Kidney capillary endothelial cell (primary cell): ENCODE data around the gene FILIP1L.

ENCODE experiments used
- DNase-seq: peaks from one replicate; pipeline ENCODE4 v3.0.0-alpha.2; 2018; ENCODE audit warnings: low spot score

Gene FILIP1L

DNA sequence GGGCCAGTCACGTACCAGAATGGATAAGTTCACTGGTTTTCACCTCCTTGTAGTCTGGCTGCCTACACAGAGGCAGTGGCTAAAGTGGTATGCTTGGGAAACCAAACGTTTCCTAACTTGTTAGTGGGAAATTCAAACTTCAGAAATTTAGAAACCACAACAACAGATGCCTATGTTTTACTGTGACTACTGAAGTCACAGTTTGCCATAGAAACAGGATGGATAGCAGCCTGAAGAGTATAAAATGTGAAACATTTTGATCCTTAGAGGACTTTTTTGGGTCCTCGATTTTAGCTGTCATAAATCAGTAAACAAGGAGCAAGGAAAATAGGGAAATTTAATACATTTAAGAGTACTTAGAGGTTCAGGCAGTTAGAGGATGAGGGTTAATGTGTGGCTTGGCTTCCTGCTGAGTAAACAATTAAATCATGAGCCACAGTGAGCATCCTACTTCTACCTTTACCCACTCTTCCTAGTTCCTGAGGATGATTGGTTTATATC is 248.0 kb downstream of the FILIP1L start:
- DNase-seq: no peak

- no peak for DNase-seq
These were observed 249.0 kb downstream of the FILIP1L start for GRCh38 chr3:99865321-99865720.

DNA sequence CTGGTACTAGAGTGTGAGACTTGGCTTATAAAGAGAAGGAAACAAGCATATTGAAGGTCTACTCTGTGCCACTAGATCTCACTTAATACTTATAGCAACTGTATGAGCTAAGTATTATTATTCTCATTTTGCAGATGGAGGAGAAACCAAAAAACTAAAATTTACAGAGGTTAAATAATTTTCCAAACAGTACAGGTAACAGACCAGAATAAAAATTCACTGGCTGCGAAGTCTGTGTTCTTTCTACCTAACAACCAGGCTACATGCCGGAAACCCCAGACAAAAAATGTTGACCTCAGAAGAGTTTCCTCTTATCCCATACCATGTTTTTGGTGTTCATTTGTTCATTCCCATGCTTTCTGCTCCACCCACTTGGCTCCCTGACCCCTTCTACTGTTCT is 250.0 kb downstream of the FILIP1L start:
- DNase-seq: no peak

DNA sequence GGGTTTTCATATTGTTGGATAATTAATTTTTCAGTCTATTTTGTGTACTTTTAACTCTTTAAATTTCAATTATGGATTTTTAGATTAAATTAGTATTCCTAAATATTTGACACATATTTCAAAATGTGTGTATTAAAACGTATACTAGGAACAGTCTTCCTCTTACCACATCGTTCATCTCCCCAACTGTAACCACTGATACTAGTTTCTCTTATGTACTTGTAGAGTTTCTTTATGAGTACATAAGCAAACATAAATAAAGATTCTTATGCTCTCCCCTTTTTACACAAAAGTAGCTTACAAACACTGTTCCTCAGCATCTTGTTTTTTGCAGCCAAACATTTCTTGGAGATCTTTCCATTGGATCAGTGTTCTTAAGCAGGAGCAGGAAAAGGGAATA is 250.7 kb downstream of the FILIP1L start:
- DNase-seq: no peak

DNA sequence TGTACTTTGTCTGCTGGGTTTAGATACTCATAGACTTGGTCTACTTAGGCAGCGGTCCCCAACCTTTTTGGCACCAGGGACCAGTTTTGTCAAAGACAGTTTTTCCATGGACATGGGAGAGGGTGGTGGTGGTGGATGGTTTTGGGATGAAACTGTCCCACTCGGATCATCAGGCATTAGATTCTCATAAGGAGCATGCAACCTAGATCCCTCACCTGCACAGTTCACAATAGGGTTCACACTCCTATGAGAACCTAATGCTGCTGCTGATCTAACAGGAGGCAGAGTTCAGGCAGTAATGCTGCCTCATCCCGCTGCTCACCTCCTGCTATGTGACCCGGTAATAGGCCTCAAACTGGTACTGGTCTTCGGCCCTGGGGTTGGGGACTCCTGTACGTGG is 251.3 kb downstream of the FILIP1L start:
- DNase-seq: no peak

DNA sequence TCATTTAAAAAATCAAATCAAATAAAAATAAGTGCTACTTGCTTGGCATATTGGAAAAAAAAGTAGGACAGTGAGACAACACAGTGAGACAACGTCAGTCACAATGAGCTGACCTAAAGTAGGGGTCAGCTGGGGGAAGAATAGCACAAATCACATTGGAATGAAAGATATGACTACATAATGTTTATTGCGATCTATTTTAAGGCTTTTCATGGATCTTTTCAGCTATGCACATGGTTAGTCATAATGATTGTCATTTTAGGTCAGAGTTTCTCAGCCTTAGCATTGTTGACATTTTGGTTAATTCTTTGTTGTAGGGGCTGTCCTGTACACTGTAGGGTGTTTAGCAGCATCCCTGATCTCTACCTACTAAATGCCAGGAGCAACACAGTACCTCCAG is 252.1 kb downstream of the FILIP1L start:
- peak; percentile 53 for DNase-seq

DNA sequence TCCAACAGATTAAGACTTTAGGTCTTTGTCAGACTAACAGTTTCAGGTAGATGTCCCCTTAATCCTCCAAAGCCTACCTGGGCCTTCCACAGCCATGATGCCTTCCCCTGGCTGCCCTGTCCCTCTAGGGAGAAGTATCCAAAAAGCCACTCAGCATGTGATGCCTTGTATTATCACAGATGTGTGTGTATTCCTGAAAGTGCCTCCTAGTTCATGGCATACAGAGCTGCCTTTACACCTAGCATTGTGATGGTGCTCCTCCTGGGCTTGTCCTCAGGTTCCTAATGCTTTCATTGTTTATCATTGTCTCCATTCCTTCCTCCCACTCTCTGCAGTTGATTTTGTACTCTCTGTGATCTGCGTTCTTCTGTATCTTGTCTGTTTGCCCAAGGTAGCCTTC is 253.1 kb downstream of the FILIP1L start:
- DNase-seq: no peak

GRCh38 chr3:99859825-99860224 is 254.5 kb downstream of the FILIP1L start:
- no peak for DNase-seq

DNA sequence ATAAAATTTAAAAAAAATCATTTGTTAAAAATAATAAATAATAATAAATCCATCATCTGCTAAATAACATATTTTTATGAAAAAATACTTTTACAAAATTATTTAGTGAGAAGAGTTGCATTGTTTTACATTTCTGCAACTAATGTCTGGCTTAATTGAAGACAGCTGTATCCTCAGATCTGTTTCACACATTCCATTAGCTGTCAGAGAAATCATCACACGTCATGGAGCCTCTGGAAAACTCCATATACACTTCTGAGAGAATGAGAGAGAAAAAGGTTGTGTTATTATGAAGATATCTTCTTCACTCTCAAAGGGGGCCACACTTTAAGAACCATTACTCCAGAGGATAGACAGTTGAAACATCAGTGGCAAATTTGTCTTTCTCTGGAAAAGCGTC is 255.8 kb downstream of the FILIP1L start:
- no peak for DNase-seq

GRCh38 chr3:99857278-99857677 is 257.0 kb downstream of the FILIP1L start:
- DNase-seq: no peak

DNA sequence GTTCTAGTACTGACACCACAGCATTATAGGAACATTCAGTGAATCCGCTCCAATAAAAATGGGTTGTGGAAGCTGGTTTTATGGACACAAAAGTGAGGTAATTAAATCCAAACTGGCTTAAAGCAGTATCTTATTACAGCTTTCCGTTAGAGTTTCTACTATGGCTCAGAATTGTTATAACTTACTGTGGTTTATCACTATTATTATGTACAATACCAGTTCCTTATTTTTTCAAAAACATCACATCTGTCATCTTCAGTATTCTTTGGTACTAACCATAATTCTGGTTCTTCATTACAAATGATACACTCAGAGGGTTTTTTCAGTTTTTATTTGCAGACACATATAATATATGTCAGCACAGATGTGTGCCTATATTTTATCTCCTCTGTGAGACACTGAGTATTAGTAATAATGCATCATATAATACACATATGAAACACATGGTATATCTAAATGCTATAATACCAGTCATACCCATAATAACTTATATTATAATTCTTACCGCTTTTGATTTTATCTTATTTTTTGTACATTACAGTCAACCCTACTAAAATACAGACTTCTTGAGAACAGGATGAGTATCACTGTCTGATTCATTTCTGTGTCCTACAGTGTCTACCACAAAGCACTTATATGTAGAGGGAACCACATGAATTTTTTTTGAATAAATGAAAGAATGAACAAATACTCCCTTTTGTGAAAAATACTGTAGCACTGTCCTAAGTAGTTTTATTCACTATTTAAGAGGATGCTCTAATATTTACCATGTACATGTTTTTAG is 257.7 kb downstream of the FILIP1L start:
- no peak for DNase-seq

GRCh38 chr3:99855900-99856299 is 258.4 kb downstream of the FILIP1L start:
- no peak for DNase-seq

DNA sequence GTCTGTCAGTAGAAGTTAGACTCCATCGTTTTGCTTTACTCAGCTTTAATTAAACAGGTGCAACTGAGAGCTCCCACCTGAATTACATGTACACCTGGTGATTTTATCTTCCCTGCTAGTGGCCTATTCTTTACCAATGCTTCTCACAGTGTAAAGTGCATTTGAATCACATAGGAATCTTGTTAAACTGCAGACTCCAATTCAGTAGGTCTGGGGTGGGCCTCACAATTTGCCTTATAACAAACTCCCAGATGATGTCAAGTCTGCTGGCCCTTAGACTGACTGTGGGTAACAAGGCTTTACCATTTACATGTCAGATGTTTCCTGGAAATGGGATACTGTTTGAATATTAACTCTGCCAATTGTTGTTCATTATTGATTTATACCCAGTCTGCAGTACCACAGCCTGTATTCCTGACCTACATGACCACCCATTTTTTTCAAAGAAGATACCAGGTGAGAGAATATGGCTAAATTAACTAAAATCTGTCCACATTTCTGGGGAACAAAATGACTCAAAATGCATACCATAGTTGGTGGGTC is 259.5 kb downstream of the FILIP1L start:
- no peak for DNase-seq

DNA sequence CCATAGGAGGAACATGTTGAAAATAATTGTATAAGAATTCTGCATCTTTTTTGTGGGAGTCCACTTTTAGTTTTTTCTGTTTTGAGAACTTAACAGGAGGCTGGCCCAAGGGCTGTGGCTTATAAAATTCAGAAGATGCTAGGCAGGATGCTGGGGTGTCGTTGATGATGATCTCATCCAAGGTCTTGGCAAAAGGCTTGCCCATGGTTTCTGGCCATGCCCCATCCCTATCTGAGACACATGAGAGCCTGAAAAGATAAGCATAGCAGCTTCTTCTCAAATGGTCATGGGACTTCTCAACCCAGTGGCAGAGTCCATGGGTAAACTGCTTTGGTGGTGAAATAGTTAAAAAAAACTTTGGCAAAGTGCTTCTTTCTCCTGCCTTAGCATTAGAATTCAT is 261.4 kb downstream of the FILIP1L start:
- DNase-seq: no peak

DNA sequence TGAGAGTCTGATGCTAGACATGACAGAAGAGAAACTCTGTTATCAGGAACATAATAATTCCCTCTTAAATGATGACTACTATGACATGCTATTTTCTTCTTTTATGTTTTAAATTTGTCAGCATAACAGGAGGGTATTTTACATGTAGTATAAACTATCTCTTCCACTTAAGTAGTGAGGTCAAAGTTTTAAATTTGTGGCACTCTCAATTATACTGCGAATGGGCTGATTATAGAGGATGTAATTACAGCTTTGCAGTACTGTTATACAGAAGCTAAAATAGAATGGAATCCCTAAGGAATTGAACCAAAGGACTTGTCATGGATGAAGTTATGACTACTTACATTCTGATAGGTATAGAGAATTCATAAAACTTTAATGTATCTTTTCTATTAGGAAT is 262.3 kb downstream of the FILIP1L start:
- no peak for DNase-seq

DNA sequence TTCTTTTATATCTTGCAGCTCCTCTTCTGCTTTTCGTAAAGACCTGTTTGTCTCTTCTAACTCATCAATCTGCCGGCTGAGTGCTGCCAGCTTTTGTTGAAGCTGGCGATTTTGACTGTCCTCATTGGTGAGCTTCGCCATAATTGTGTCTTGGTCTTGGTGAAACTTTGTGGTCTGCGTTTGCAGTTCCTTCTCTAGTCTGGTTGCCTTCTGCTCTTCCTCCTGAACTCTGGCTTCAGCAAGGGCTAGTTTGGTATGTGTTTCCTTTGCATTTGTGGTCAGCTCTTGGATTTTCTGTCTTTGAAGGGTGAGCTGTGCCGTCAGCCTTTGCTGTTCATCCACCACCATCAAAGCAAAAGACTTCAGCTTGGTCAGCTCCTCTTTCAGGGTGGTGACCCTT is 263.7 kb downstream of the FILIP1L start:
- DNase-seq: no peak

DNA sequence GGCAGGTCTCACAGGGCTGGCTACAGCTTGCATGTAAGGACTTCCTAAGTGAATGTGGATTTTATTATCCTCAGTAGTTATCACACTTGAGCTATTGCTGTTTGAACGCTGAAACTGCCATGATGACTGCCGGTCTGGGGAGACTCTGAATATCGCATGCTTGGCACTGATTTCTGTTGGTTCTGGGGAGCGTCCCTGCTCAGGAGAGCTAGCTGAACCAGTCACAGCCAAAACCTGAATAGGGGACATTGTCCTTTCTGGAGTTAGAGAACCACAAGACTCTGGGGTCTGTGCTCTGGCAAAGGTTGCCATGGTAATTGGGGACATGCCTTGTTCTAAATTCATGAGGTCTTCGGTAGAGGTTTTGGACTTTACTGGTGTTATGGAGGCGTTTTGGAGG is 265.9 kb downstream of the FILIP1L start:
- no peak for DNase-seq

DNA sequence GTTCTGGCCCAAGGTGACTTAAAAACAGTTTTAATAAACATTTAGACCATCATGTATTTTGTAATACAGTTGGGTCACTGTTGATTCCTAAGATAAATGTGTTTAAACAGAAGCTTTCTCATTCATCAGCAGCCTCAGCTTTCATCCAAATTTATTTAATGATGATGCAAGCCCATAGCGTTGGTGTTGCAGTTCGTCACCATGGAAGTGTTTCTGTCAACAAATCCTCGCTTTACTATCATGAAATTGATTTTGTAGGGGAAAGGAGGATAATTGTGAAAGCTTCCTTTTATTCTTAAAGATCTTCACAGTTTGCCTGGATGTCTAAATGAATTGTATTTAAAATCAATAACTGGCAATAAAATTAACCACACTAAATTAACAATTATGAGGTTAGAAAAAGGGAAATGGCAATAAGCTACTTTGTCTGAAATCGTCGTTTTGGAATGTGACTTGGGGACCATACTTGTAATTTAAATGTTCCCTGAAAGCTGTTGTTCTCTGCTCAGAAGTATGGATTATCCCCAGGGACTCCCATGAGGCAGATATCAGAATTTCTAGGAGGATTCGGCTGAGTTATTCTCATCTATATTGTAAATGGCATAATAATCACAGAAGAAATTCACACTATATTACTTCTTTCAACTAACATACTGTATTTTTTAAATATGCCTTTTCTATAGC is 267.7 kb downstream of the FILIP1L start:
- no peak for DNase-seq

GRCh38 chr3:99845999-99846398 is 268.3 kb downstream of the FILIP1L start:
- DNase-seq: no peak

GRCh38 chr3:99845331-99845730 is 269.0 kb downstream of the FILIP1L start:
- DNase-seq: no peak

GRCh38 chr3:99843590-99844258 is 270.6 kb downstream of the FILIP1L start:
- DNase-seq: no peak

DNA sequence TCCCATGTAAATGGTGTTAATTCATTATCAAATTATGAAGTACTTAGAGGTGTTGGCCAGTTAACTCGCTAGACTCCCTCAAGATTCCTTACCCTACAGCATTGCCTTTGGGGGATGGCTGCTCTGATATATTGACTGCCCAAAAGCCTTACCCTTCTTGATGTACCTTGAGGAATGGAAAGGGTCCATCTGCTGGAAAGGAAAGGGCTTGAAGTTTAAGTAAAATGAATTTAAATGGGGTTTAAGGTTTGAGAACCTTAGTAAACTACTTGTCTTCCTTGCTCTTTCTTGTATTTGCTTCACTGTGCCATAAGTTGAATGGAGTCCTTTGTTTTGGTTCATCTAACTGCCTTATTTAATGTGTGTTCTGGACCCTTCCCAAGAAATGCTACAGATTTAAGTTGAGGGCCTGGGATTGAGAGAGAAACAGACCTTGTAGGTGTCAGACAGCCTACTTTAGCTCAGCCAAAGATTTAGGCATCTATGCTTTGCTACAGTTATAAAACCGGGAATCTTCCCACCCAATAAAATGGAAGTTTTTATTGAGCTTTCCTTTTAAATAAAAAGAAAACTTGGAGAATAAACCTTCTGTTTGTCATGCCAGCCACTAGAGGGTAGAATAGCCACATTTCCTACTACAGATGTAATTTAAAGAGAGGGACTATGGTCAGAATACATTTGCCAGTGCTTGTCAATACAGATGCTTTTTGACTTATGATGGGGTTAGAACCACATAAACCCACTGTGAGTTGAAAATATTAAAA is 271.3 kb downstream of the FILIP1L start:
- peak; percentile 71 for DNase-seq
